WTC11 (cell line): Measurements from ENCODE around the gene PCSK5. TPM values are rescaled to one million over a fixed set of nuclear protein-coding genes. Genes with fewer than 3 reads are reported as not detected.

Experiments used
- ATAC-seq: fragments of 200-7000 bp; cut with Tn5 transposase; 2 replicates; pipeline ENCODE4 v1.10.0; 2021; ENCODE audit warnings: mild to moderate bottlenecking, moderate library complexity
- CTCF ChIA-PET: fragments of 300-600 bp; sonication (Branson Sonifier 250); formaldehyde crosslinking; loops from one replicate; lab custom pipeline; 2021; ENCODE audit warnings: antibody characterized with exemption; lab: Charles Lee
- POLR2A ChIA-PET: fragments of 350-600 bp; sonication (Branson Sonifier 250); formaldehyde crosslinking; loops from one replicate; lab custom pipeline; 2021; ENCODE audit warnings: antibody characterized with exemption; lab: Charles Lee
- DNase-seq: peaks from one replicate; pipeline ENCODE4 v3.0.0; 2021; ENCODE audit warnings: low spot score
- H3K27ac Mint-ChIP-seq: 2 replicates; pipeline ENCODE4 v1.8.0; 2021; ENCODE audit warnings: mixed read lengths
- H3K27me3 Mint-ChIP-seq: 2 replicates; pipeline ENCODE4 v1.8.0; 2021; ENCODE audit warnings: low read depth, mild to moderate bottlenecking, moderate library complexity, mixed read lengths
- H3K36me3 Mint-ChIP-seq: 2 replicates; pipeline ENCODE4 v1.8.0; 2021; ENCODE audit warnings: mixed read lengths
- H3K4me1 Mint-ChIP-seq: 2 replicates; pipeline ENCODE4 v1.8.0; 2022; ENCODE audit warnings: mixed read lengths
- H3K4me3 Mint-ChIP-seq: 2 replicates; pipeline ENCODE4 v1.8.0; 2021; ENCODE audit warnings: mild to moderate bottlenecking, moderate library complexity, mixed read lengths
- H3K9me3 Mint-ChIP-seq: 2 replicates; pipeline ENCODE4 v1.8.0; 2021; ENCODE audit warnings: mixed read lengths
- ATF1 ChIP-seq: sonication (generic); formaldehyde crosslinking; IDR thresholded peaks from 2 replicates; pipeline ENCODE4 v1.8.1; 2023; ENCODE audit warnings: mild to moderate bottlenecking, moderate library complexity, missing genetic modification reagents
- CBFB ChIP-seq: sonication (generic); formaldehyde crosslinking; IDR thresholded peaks from 2 replicates; pipeline ENCODE4 v1.8.1; 2022; ENCODE audit warnings: mild to moderate bottlenecking, low read depth, missing genetic modification reagents
- CREB1 ChIP-seq: sonication (generic); formaldehyde crosslinking; IDR thresholded peaks from 2 replicates; pipeline ENCODE4 v1.8.0; 2023; ENCODE audit warnings: mild to moderate bottlenecking, missing genetic modification reagents
- CTCF ChIP-seq: fragments of 200-600 bp; IDR thresholded peaks from 2 replicates; pipeline ENCODE4 v1.8.0; 2022; ENCODE audit warnings: antibody characterized with exemption
- E2F4 ChIP-seq: sonication (generic); formaldehyde crosslinking; IDR thresholded peaks from 2 replicates; pipeline ENCODE4 v1.8.1; 2022; ENCODE audit warnings: low read depth, mild to moderate bottlenecking, moderate library complexity, missing genetic modification reagents, borderline replicate concordance
- ELF4 ChIP-seq: sonication (generic); formaldehyde crosslinking; IDR thresholded peaks from 2 replicates; pipeline ENCODE4 v1.8.1; 2022; ENCODE audit warnings: low read depth, mild to moderate bottlenecking, moderate library complexity, missing genetic modification reagents
- FOXJ3 ChIP-seq: sonication (generic); formaldehyde crosslinking; IDR thresholded peaks from 2 replicates; pipeline ENCODE4 v1.9.0; 2021; ENCODE audit warnings: missing genetic modification reagents, mild to moderate bottlenecking, borderline replicate concordance
- FOXP1 ChIP-seq: sonication (generic); formaldehyde crosslinking; IDR thresholded peaks from 2 replicates; pipeline ENCODE4 v1.8.0; 2022; ENCODE audit warnings: missing genetic modification reagents, mild to moderate bottlenecking, moderate library complexity, borderline replicate concordance
- JUN ChIP-seq: sonication (generic); formaldehyde crosslinking; IDR thresholded peaks from 2 replicates; pipeline ENCODE4 v1.8.0; 2023; ENCODE audit warnings: mild to moderate bottlenecking, missing genetic modification reagents
- MXD4 ChIP-seq: fragments of 250-450 bp; sonication (Bioruptor Pico); IDR thresholded peaks from 2 replicates; pipeline ENCODE4 v1.8.0; 2021; ENCODE audit warnings: mild to moderate bottlenecking, moderate library complexity, borderline replicate concordance
- NFATC4 ChIP-seq: fragments of 250-450 bp; sonication (Bioruptor Pico); IDR thresholded peaks from 2 replicates; pipeline ENCODE4 v1.9.0; 2021; ENCODE audit warnings: mild to moderate bottlenecking
- OVOL2 ChIP-seq: fragments of 250-450 bp; sonication (Bioruptor Pico); IDR thresholded peaks from 2 replicates; pipeline ENCODE4 v1.9.0; 2021; ENCODE audit warnings: mild to moderate bottlenecking, borderline replicate concordance
- TEAD1 ChIP-seq: sonication (generic); formaldehyde crosslinking; IDR thresholded peaks from 2 replicates; pipeline ENCODE4 v1.8.0; 2022; ENCODE audit warnings: mild to moderate bottlenecking, missing genetic modification reagents
- ZNF121 ChIP-seq: sonication (generic); formaldehyde crosslinking; IDR thresholded peaks from 2 replicates; pipeline ENCODE4 v1.8.0; 2023; ENCODE audit warnings: missing genetic modification reagents
- ZNF219 ChIP-seq: sonication (generic); formaldehyde crosslinking; IDR thresholded peaks from 2 replicates; pipeline ENCODE4 v1.8.0; 2023; ENCODE audit warnings: missing genetic modification reagents, mild to moderate bottlenecking, borderline replicate concordance
- ZNF423 ChIP-seq: fragments of 250-450 bp; sonication (Bioruptor Pico); IDR thresholded peaks from 2 replicates; pipeline ENCODE4 v2.1.2; 2022; ENCODE audit warnings: mild to moderate bottlenecking, moderate library complexity
- total RNA-seq: library from RNA; stranded (reverse); gene quantifications from 3 replicates; pipeline ENCODE4 v1.2.3, GENCODE V29; 2021
- TF ChIP-seq, protein P1 (sequence below): sonication (generic); formaldehyde crosslinking; IDR thresholded peaks from 2 replicates; pipeline ENCODE4 v1.8.0; 2022; ENCODE audit warnings: mild to moderate bottlenecking, missing genetic modification reagents
- TF ChIP-seq, protein P2 (sequence below): sonication (generic); formaldehyde crosslinking; IDR thresholded peaks from 2 replicates; pipeline ENCODE4 v1.8.1; 2023; ENCODE audit warnings: mild to moderate bottlenecking, missing genetic modification reagents, borderline replicate concordance
- TF ChIP-seq, protein P3 (sequence below): fragments of 250-450 bp; sonication (Bioruptor Pico); IDR thresholded peaks from 2 replicates; pipeline ENCODE4 v1.9.0; 2021; ENCODE audit warnings: moderate library complexity, mild to moderate bottlenecking, inconsistent platforms, borderline replicate concordance
- TF ChIP-seq, protein P4 (sequence below): sonication (generic); formaldehyde crosslinking; IDR thresholded peaks from 2 replicates; pipeline ENCODE4 v1.8.0; 2023; ENCODE audit warnings: mild to moderate bottlenecking, missing genetic modification reagents

Gene PCSK5
- total RNA-seq, 1 experiment from 2014 or later, result 30.6 TPM

GRCh38 chr9:75995066-75995465 is 104.6 kb downstream of the PCSK5 start:
- TF ChIP-seq CBFB (CRISPR knock-in tag), result no peak
- TF ChIP-seq FOXP1 (CRISPR knock-in tag), result no peak
- TF ChIP-seq ZNF121 (CRISPR knock-in tag), result no peak
- TF ChIP-seq FOXJ3 (CRISPR knock-in tag), result no peak
- no peak for TF ChIP-seq ATF1 (CRISPR knock-in tag)
- TF ChIP-seq JUN (CRISPR knock-in tag), result no peak
- TF ChIP-seq ZNF423 (CRISPR knock-in tag), result no peak
- TF ChIP-seq CREB1 (CRISPR knock-in tag), result no peak
- TF ChIP-seq ELF4 (CRISPR knock-in tag), result no peak
- TF ChIP-seq, protein P1, sequence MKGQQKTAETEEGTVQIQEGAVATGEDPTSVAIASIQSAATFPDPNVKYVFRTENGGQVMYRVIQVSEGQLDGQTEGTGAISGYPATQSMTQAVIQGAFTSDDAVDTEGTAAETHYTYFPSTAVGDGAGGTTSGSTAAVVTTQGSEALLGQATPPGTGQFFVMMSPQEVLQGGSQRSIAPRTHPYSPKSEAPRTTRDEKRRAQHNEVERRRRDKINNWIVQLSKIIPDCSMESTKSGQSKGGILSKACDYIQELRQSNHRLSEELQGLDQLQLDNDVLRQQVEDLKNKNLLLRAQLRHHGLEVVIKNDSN (CRISPR knock-in tag), result no peak
- no peak for TF ChIP-seq MXD4 (CRISPR knock-in tag)
- TF ChIP-seq, protein P2, sequence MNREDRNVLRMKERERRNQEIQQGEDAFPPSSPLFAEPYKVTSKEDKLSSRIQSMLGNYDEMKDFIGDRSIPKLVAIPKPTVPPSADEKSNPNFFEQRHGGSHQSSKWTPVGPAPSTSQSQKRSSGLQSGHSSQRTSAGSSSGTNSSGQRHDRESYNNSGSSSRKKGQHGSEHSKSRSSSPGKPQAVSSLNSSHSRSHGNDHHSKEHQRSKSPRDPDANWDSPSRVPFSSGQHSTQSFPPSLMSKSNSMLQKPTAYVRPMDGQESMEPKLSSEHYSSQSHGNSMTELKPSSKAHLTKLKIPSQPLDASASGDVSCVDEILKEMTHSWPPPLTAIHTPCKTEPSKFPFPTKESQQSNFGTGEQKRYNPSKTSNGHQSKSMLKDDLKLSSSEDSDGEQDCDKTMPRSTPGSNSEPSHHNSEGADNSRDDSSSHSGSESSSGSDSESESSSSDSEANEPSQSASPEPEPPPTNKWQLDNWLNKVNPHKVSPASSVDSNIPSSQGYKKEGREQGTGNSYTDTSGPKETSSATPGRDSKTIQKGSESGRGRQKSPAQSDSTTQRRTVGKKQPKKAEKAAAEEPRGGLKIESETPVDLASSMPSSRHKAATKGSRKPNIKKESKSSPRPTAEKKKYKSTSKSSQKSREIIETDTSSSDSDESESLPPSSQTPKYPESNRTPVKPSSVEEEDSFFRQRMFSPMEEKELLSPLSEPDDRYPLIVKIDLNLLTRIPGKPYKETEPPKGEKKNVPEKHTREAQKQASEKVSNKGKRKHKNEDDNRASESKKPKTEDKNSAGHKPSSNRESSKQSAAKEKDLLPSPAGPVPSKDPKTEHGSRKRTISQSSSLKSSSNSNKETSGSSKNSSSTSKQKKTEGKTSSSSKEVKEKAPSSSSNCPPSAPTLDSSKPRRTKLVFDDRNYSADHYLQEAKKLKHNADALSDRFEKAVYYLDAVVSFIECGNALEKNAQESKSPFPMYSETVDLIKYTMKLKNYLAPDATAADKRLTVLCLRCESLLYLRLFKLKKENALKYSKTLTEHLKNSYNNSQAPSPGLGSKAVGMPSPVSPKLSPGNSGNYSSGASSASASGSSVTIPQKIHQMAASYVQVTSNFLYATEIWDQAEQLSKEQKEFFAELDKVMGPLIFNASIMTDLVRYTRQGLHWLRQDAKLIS, result no peak
- ATAC-seq (no peak), DNase-seq (no peak)
- no peak overlapping the region for H3K4me3 Mint-ChIP-seq
- CTCF ChIA-PET, result no interaction called here
- peaks cover 19% of the 10 kb centered on the region for H3K36me3 Mint-ChIP-seq
- H3K9me3 Mint-ChIP-seq, result peaks cover 22% of the 10 kb centered on the region
- POLR2A ChIA-PET, result no interaction called here
- H3K27ac Mint-ChIP-seq, result peak overlapping the region; percentile 15; the same call in 1 of the 2 replicates
- peaks cover 38% of the 10 kb centered on the region for H3K4me1 Mint-ChIP-seq
- H3K27me3 Mint-ChIP-seq, result no peaks in the 10 kb centered on the region

- peaks cover 38% of the 10 kb centered on the region for H3K4me1 Mint-ChIP-seq
- TF ChIP-seq OVOL2 (no peak), NFATC4 (no peak), TEAD1 (CRISPR knock-in tag) (no peak), CTCF (no peak), ZNF219 (no peak), E2F4 (CRISPR knock-in tag) (no peak), ZNF423 (CRISPR knock-in tag) (no peak)
- TF ChIP-seq, protein P3, sequence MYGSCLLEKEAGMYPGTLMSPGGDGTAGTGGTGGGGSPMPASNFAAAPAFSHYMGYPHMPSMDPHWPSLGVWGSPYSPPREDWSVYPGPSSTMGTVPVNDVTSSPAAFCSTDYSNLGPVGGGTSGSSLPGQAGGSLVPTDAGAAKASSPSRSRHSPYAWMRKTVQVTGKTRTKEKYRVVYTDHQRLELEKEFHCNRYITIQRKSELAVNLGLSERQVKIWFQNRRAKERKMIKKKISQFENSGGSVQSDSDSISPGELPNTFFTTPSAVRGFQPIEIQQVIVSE (CRISPR knock-in tag), result no peak
- TF ChIP-seq, protein P4, sequence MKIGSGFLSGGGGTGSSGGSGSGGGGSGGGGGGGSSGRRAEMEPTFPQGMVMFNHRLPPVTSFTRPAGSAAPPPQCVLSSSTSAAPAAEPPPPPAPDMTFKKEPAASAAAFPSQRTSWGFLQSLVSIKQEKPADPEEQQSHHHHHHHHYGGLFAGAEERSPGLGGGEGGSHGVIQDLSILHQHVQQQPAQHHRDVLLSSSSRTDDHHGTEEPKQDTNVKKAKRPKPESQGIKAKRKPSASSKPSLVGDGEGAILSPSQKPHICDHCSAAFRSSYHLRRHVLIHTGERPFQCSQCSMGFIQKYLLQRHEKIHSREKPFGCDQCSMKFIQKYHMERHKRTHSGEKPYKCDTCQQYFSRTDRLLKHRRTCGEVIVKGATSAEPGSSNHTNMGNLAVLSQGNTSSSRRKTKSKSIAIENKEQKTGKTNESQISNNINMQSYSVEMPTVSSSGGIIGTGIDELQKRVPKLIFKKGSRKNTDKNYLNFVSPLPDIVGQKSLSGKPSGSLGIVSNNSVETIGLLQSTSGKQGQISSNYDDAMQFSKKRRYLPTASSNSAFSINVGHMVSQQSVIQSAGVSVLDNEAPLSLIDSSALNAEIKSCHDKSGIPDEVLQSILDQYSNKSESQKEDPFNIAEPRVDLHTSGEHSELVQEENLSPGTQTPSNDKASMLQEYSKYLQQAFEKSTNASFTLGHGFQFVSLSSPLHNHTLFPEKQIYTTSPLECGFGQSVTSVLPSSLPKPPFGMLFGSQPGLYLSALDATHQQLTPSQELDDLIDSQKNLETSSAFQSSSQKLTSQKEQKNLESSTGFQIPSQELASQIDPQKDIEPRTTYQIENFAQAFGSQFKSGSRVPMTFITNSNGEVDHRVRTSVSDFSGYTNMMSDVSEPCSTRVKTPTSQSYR (CRISPR knock-in tag), result no peak
These were observed 106.3 kb downstream of the PCSK5 start for GRCh38 chr9:75996726-75997125.

More at GRCh38 chr9:75996726-75997125, 106.3 kb downstream of the PCSK5 start:
- no peak for DNase-seq
- H3K27ac Mint-ChIP-seq, result peak overlapping the region; percentile 14
- peaks cover 19% of the 10 kb centered on the region for H3K36me3 Mint-ChIP-seq
- ATAC-seq, result no peak
- ChIA-PET POLR2A (no interaction called here), CTCF (interaction anchor here (0.7 kb wide), 1 partner anchor 1070 kb away, joined by 4 read pairs; no protein-coding TSS in a partner anchor)
- no peak overlapping the region for H3K4me3 Mint-ChIP-seq
- no peaks in the 10 kb centered on the region for H3K27me3 Mint-ChIP-seq
- H3K9me3 Mint-ChIP-seq, result peaks cover 22% of the 10 kb centered on the region
